ENCODE data around the gene GP2. TPM values are rescaled to one million over a fixed set of nuclear protein-coding genes. Genes with fewer than 3 reads are reported as not detected.
A peak's percentile ranks its signal among the peaks of the same experiment; 100 is the strongest.

Gene GP2
- total RNA-seq, 6 experiments from 2014 or later = 0.12 TPM; not detected in 5

GRCh38 chr16:20352615-20353014 lies 25.3 kb upstream of the GP2 start, which contains the start of gene UMOD:
UMOD (minus strand) TSS chr16:20352715; CDS start chr16:20350737, 1,978 bp downstream.
- ATAC-seq (no peak), DNase-seq (no peak)
- intact Hi-C loops (cut with DNase I) = no loop called here
- WGBS (ENCODE audit: insufficient coverage, low coverage, low lambda C conversion rate, missing lambda C conversion rate) = 62% methylated on average over 2 of the region's 2 CpGs
- Histone ChIP-seq H3K4me3 (no peak within 1 kb of the TSS), H3K27me3 (no peaks in the 10 kb centered on the region), H3K36me3 (no peaks in the 10 kb centered on the region), H3K27ac (no peak within 1 kb of the TSS), H3K4me1 (peaks cover 0 to 19% (median 3%) of the 10 kb centered on the region in 4 donors), H3K9me3 (no peaks in the 10 kb centered on the region)
- no peak for TF ChIP-seq POLR2A (IDR thresholded peaks at IDR 0.05)
- TF ChIP-seq, protein P1, sequence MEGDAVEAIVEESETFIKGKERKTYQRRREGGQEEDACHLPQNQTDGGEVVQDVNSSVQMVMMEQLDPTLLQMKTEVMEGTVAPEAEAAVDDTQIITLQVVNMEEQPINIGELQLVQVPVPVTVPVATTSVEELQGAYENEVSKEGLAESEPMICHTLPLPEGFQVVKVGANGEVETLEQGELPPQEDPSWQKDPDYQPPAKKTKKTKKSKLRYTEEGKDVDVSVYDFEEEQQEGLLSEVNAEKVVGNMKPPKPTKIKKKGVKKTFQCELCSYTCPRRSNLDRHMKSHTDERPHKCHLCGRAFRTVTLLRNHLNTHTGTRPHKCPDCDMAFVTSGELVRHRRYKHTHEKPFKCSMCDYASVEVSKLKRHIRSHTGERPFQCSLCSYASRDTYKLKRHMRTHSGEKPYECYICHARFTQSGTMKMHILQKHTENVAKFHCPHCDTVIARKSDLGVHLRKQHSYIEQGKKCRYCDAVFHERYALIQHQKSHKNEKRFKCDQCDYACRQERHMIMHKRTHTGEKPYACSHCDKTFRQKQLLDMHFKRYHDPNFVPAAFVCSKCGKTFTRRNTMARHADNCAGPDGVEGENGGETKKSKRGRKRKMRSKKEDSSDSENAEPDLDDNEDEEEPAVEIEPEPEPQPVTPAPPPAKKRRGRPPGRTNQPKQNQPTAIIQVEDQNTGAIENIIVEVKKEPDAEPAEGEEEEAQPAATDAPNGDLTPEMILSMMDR (IDR thresholded peaks at IDR 0.05) = no peak

GRCh38 chr16:20349615-20350014 lies 22.3 kb upstream of the GP2 start:
- H3K4me1 ChIP-seq = peaks cover 0 to 8% (median under 1%) of the 10 kb centered on the region in 4 donors
- H3K4me3 ChIP-seq = no peak overlapping the region
- intact Hi-C loops (cut with DNase I) = no loop called here
- H3K36me3 ChIP-seq = no peaks in the 10 kb centered on the region
- no peaks in the 10 kb centered on the region for H3K9me3 ChIP-seq
- no peak overlapping the region for H3K27ac ChIP-seq
- 86% methylated on average over 6 of the region's 6 CpGs for WGBS (ENCODE audit: insufficient coverage, low coverage, low lambda C conversion rate, missing lambda C conversion rate)
- DNase-seq (no peak), ATAC-seq (no peak)
- H3K27me3 ChIP-seq = no peaks in the 10 kb centered on the region
- TF ChIP-seq, protein P1 (IDR thresholded peaks at IDR 0.05) = no peak
- TF ChIP-seq POLR2A (IDR thresholded peaks at IDR 0.05) = no peak

DNA sequence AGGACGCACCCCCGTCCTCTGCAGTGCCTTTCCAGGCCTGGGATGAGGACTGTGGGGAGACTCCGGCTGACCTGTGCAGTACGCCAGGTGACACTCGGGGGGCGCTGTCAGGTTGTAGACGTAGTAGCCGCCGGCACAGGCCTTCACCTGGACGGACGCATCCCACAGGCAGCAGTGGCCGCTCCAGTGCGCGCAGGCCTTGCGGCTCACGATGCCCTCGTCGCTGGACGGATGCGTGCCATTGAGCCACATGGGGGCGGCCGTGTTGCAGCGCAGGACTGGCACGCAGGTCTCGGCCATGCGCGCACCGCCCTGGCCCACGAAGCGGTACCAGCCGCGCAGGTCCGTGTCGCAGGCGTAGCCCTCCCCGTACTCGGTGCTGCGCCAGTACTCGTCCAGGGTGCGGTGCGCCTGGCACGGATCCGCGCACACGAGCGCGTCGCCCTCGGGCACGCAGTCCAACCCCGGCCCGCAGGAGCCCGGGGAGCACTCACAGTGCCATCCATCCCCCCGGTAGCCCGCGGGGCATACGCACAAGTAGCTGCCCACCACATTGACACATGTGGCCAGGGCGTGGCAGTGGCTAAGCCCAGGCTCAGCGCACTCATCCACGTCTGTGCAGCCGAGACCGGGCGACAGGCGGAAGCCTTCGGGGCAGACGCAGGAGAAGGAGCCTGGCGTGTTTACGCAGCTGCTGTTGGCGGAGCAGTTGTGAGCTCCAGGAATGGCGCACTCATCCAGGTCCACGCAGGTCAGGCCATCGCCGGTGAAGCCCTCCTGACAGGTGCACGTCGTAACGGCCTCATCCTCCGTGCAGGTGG lies 21.3 kb upstream of the GP2 start:
- no peaks in the 10 kb centered on the region for H3K9me3 ChIP-seq
- WGBS (ENCODE audit: insufficient coverage, low coverage, low lambda C conversion rate, missing lambda C conversion rate) = 10% methylated on average over 6 of the region's 77 CpGs
- intact Hi-C loops (cut with DNase I) = no loop called here
- peak; percentile 54 to 77 (median 55) for DNase-seq
- H3K27me3 ChIP-seq = no peaks in the 10 kb centered on the region
- no peak overlapping the region for H3K27ac ChIP-seq
- ATAC-seq = peak; percentile 90 to 98 (median 94)
- H3K4me1 ChIP-seq = peaks cover 0 to 6% (median 0%) of the 10 kb centered on the region in 4 donors
- TF ChIP-seq, protein P1 (IDR thresholded peaks at IDR 0.05) = peak; percentile 33 to 64 (median 46)
- no peak for TF ChIP-seq POLR2A (IDR thresholded peaks at IDR 0.05)
- H3K36me3 ChIP-seq = no peaks in the 10 kb centered on the region
- H3K4me3 ChIP-seq = peak overlapping the region in 1 of 3 donors; percentile 44

DNA sequence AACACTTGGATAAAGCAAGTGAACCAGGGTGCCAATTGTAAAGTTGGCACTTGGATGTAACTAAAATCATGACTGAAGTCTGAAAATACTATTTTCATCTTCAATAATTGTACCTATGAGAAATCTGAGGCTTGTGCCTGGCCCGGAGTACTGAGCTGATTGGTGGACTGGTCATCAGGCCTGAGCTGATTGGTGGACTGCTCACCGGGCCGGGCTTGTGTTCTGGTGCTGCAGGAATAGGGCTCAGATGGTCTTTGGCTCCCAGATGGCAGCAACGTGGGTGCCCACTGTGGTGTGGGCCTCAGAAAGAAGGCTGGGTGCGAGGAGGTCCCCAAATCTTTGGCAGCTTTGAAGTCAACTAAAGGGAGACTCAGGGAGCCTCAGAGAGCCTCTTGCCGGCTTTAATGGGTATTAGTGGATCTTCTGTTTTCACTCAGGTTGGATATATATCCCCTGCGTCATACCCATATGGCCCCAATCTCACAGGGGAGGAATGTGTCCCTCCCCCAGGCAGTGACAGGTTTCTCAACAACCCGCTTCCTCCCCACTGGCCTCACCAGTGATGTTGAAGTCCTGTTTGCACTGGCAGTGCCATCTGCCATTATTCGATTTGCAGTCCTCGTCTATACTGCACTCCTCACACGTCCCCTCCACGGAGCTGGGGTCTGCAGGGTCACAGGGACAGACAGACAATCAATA lies 20.5 kb upstream of the GP2 start:
- Histone ChIP-seq H3K9me3 (no peaks in the 10 kb centered on the region), H3K27me3 (no peaks in the 10 kb centered on the region), H3K4me3 (no peak overlapping the region), H3K27ac (no peak overlapping the region), H3K36me3 (no peaks in the 10 kb centered on the region), H3K4me1 (peaks cover 0 to under 1% (median 0%) of the 10 kb centered on the region in 4 donors)
- ATAC-seq (no peak), DNase-seq (no peak)
- TF ChIP-seq, protein P1 (IDR thresholded peaks at IDR 0.05) = no peak
- no peak for TF ChIP-seq POLR2A (IDR thresholded peaks at IDR 0.05)
- 19% methylated on average over 6 of the region's 12 CpGs for WGBS (ENCODE audit: insufficient coverage, low coverage, low lambda C conversion rate, missing lambda C conversion rate)
- intact Hi-C loops (cut with DNase I) = no loop called here

All from right lobe of liver (tissue), 6 donors.